Activated CD4-positive, alpha-beta T cell treated with anti-CD3 and anti-CD28 coated beads for 24 hours (primary cell): ENCODE data around the gene PPP1R3D.
"Not testable (repeated sequence)": the region's sequence is repeated elsewhere in the genome, so short reads cannot be mapped to it uniquely, and the experiment has no call there.

ENCODE experiments used
- DNase-seq, 2 donors: peaks; one replicate each; pipeline ENCODE4 v3.0.0-alpha.2; 2020; ENCODE audit warnings: low read depth in 2 of 2

PPP1R3D gene

GRCh38 chr20:59940129-59940955 lies at the start of gene PPP1R3D, which contains the start of gene FAM217B:
TSS of gene PPP1R3D (minus strand) at chr20:59940305. CDS start at chr20:59939931, 374 bp downstream.
TSS of gene FAM217B (plus strand) at chr20:59940389. CDS start at chr20:59943944, 3,555 bp downstream.
- peak; percentile 86 to 87 for DNase-seq

- DNase-seq = no peak
These were observed 48.0 kb upstream of the PPP1R3D start for GRCh38 chr20:59988141-59988540.

- no peak for DNase-seq
These were observed 47.0 kb upstream of the PPP1R3D start for GRCh38 chr20:59987135-59987534.

- DNase-seq = no peak
These were observed 45.8 kb upstream of the PPP1R3D start for GRCh38 chr20:59985864-59986263.

- no peak for DNase-seq
These were observed 45.1 kb upstream of the PPP1R3D start for GRCh38 chr20:59985164-59985563.

- DNase-seq = no peak
These were observed 44.4 kb upstream of the PPP1R3D start for GRCh38 chr20:59984541-59984940.

- DNase-seq = no peak
These were observed 43.0 kb upstream of the PPP1R3D start for GRCh38 chr20:59983076-59983475.

GRCh38 chr20:59977086-59977485 lies 37.0 kb upstream of the PPP1R3D start:
- no peak for DNase-seq

- no peak for DNase-seq
These were observed 36.2 kb upstream of the PPP1R3D start for GRCh38 chr20:59976156-59976782.

GRCh38 chr20:59972037-59972801 lies 32.1 kb upstream of the PPP1R3D start:
- no peak for DNase-seq

GRCh38 chr20:59971428-59971827 lies 31.3 kb upstream of the PPP1R3D start:
- no peak for DNase-seq

- no peak for DNase-seq
These were observed 26.3 kb upstream of the PPP1R3D start for GRCh38 chr20:59966428-59966827.

- DNase-seq = no peak
These were observed 22.1 kb upstream of the PPP1R3D start for GRCh38 chr20:59962155-59962554.

- no peak for DNase-seq
These were observed 21.3 kb upstream of the PPP1R3D start for GRCh38 chr20:59961423-59961822.

GRCh38 chr20:59958626-59959025 lies 18.5 kb upstream of the PPP1R3D start:
- no peak for DNase-seq

- DNase-seq = no peak
These were observed 18.0 kb upstream of the PPP1R3D start, which contains the start of gene CDH26 for GRCh38 chr20:59958123-59958522. TSS of gene CDH26 (plus strand) at chr20:59958423. CDS start at chr20:59958727, 304 bp downstream.

GRCh38 chr20:59957568-59957967 lies 17.5 kb upstream of the PPP1R3D start:
- not testable (repeated sequence) for DNase-seq

- DNase-seq = no peak
These were observed 15.2 kb upstream of the PPP1R3D start for GRCh38 chr20:59955131-59955796.

GRCh38 chr20:59954718-59955117 lies 14.6 kb upstream of the PPP1R3D start:
- DNase-seq = no peak

GRCh38 chr20:59949911-59950310 lies 9.8 kb upstream of the PPP1R3D start:
- DNase-seq = no peak

GRCh38 chr20:59948828-59949720 lies 9.0 kb upstream of the PPP1R3D start:
- DNase-seq = no peak
